ENCODE results near the gene FKBP2.

DNA sequence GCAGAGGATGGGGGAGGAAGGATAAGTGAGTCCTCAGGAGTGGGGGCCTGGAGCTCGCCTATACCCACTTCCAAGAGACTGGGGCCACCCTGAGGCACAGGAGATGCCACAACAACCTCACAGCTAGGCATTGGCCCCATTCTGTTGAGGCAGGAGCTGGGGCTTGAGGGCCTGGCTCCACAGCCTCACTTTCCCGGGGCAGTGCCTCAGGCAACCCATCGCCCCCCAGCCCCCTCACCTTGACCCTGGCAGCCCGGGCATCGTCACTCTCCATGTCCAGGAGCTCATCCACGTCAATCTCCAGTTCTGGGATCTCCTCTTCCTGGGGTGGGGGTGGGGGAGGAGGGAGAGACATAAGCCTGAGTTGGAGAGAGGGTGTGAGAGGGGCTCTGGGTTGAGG lies 4.1 kb downstream of the FKBP2 start:
- TF ChIP-seq ZNF263 (CRISPR knock-in tag; IDR thresholded peaks at IDR 0.05) (no peak), EP300 (IDR thresholded peaks at IDR 0.05; ENCODE audit: low read depth in 2 of 2, low read length in 2 of 2) (no peak), EP300 (CRISPR knock-in tag; IDR thresholded peaks at IDR 0.05; ENCODE audit: borderline replicate concordance) (no peak), ZFP91 (CRISPR knock-in tag; IDR thresholded peaks at IDR 0.05; ENCODE audit: borderline replicate concordance) (no peak)

Data from HepG2 (cell line).